BJ (cell line): ENCODE measurements around the gene NPHP3. TPM values are rescaled to one million over a fixed set of nuclear protein-coding genes. Genes with fewer than 3 reads are reported as not detected.
A peak's percentile ranks its signal among the peaks of the same experiment; 100 is the strongest.
"Not testable (repeated sequence)": the region's sequence is repeated elsewhere in the genome, so short reads cannot be mapped to it uniquely, and the experiment has no call there.

Experiments
- CTCF ChIA-PET: fragments of 350-600 bp; formaldehyde crosslinking; extraction: SDS; loops from one replicate; lab custom pipeline; 2021; ENCODE audit warnings: antibody characterized with exemption, inconsistent platforms; lab: Yijun Ruan, JAX
- POLR2A ChIA-PET: fragments of 300-600 bp; sonication (Branson Sonifier 250); formaldehyde crosslinking; extraction: SDS; loops from one replicate; lab custom pipeline; 2021; ENCODE audit warnings: antibody characterized with exemption; lab: Charles Lee
- DNase-seq: peaks from one replicate; pipeline ENCODE4 v3.0.0-alpha.2; 2011; ENCODE audit warnings: low read depth
- H3K27me3 ChIP-seq: 2 replicates; pipeline ENCODE4 v1.6.0; 2011; ENCODE audit warnings: low read length; ENCODE audit not compliant: control insufficient read depth, insufficient read depth
- H3K36me3 ChIP-seq: 2 replicates; pipeline ENCODE4 v1.5.1; 2011; ENCODE audit warnings: low read length; ENCODE audit not compliant: control insufficient read depth, insufficient read depth
- H3K4me3 ChIP-seq: 2 replicates; pipeline ENCODE4 v1.5.1; 2011; ENCODE audit warnings: low read depth, mild to moderate bottlenecking, control low read depth, low read length
- CTCF ChIP-seq: IDR thresholded peaks from 2 replicates; pipeline ENCODE4 v1.5.1; 2011; ENCODE audit warnings: low read depth, mild to moderate bottlenecking, control low read depth, inconsistent platforms, low read length, moderate library complexity; ENCODE audit not compliant: insufficient read depth
- polyA plus RNA-seq: library from polyadenylated mRNA; depleted of rRNA; stranded (reverse); fragments of >200 nt; gene quantifications from 2 replicates; pipeline ENCODE4 v1.2.3, GENCODE V29; 2011

NPHP3 gene
- polyA plus RNA-seq, 1 experiment: 12.3 TPM

DNA sequence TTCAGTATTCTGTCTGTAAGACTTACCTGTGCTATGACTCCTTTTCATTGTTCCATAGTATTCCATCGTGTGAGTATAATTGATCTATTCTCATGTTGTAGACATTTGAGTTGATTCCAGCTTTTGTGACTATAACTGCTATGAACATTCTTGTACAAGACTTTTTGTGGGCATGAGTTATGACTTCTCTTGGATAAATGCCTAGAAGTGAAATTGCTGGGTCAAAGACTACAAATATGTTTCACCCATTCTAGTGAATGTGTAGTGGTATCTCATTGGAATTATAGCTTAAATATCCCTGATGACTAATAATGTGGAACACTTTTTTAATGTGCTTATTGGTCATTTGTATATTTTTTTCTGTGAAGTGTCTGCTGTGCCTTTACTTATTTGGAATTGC, 27.6 kb upstream of the NPHP3 start:
- no peak for TF ChIP-seq CTCF
- Histone ChIP-seq H3K27me3 (no peaks in the 10 kb centered on the region), H3K36me3 (no peaks in the 10 kb centered on the region), H3K4me3 (no peak overlapping the region)
- ChIA-PET CTCF (no interaction called here), POLR2A (no interaction called here)
- DNase-seq: no peak

- H3K4me3 ChIP-seq, H3K36me3 ChIP-seq, DNase-seq, H3K27me3 ChIP-seq, POLR2A ChIA-PET: not testable (repeated sequence)
- CTCF ChIA-PET: interaction anchor here (0.8 to 1.4 kb wide), 4 partner anchors 14 to 629 kb away, joined by 3 read pairs; no protein-coding TSS in a partner anchor
These were observed 24.5 kb upstream of the NPHP3 start for GRCh38 chr3:132746720-132747119.

GRCh38 chr3:132738314-132738713, 16.1 kb upstream of the NPHP3 start:
- POLR2A ChIA-PET: no interaction called here
- Histone ChIP-seq H3K36me3 (no peaks in the 10 kb centered on the region), H3K4me3 (no peak overlapping the region), H3K27me3 (peaks cover 5% of the 10 kb centered on the region; the same call in 1 of the 2 replicates)
- no peak for TF ChIP-seq CTCF
- CTCF ChIA-PET: interaction anchor here (2.9 kb wide), 1 partner anchor 12 kb away, joined by 9 read pairs; no protein-coding TSS in a partner anchor
- no peak for DNase-seq

DNA sequence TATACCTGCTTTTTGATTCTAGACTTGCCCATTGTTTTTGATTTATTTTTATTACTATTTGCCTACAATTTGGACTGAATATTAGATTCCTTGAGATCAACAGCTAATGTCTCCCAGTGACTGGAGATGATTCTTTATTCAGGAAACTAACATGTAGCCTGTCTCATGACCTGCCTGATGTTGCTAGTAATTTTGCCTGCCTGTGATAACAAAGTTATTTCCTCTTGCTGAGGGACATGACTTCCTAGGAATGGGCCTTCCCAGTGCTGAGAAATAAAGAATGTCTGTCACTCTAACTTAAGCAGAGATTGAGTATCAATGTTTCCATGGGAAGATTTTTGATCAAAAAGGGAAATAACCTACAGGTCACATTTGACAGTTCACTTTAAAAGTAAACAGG, 13.4 kb upstream of the NPHP3 start:
- no peaks in the 10 kb centered on the region for H3K36me3 ChIP-seq
- ChIA-PET POLR2A (no interaction called here), CTCF (interaction anchor here (1.4 kb wide), 1 partner anchor 306 kb away, joined by 4 read pairs; no protein-coding TSS in a partner anchor)

GRCh38 chr3:132730891-132731580, 8.8 kb upstream of the NPHP3 start:
- Histone ChIP-seq H3K27me3 (peaks cover 2% of the 10 kb centered on the region), H3K4me3 (no peak overlapping the region), H3K36me3 (no peaks in the 10 kb centered on the region)
- no peak for DNase-seq
- CTCF ChIA-PET: interaction anchor here (0.6 to 3.8 kb wide), 41 partner anchors 9 to 1145 kb away, joined by 3 to 28 read pairs (median 4); partner anchors contain the start of gene TOPBP1
- TF ChIP-seq CTCF: peak; percentile 51
- POLR2A ChIA-PET: no interaction called here

More for the DNA sequence above, 13.4 kb upstream of the NPHP3 start:
- Histone ChIP-seq H3K4me3 (no peak overlapping the region), H3K27me3 (peaks cover 5% of the 10 kb centered on the region; the same call in 1 of the 2 replicates)
- DNase-seq: no peak
- no peak for TF ChIP-seq CTCF
